GM18907 (cell line): Measurements from ENCODE around the gene MACROD1.

Experiments
- ATAC-seq: cut with Tn5 transposase; IDR thresholded peaks from one replicate; pipeline ENCODE4 v1.9.1; 2021; ENCODE audit warnings: mild to moderate bottlenecking, moderate library complexity; ENCODE audit not compliant: unreplicated experiment

Gene MACROD1

DNA sequence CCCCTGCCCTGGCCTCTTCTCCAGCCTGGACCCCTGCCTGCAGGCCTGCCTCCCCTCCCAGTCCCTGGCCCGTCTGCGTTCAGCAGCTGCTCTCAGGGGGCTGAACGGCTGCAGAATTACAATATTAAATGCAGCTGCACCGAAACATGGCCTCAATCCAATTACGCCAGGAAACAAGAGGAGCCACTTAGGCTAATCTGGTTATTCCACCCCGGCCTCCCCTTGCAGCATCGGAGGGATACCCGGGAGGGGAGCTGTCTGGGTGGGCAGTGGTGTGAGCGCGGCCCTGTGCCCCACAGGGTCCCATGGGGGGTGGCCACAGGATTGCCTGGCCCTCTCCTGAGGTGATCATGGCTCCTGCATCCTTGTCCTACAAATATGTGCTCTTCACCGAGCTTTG lies 87.6 kb downstream of the MACROD1 start:
- ATAC-seq: no peak

GRCh38 chr11:64077607-64078006 lies 88.3 kb downstream of the MACROD1 start:
- ATAC-seq: no peak

- ATAC-seq: no peak
These were observed 89.2 kb downstream of the MACROD1 start for GRCh38 chr11:64076758-64077157.

- no peak for ATAC-seq
These were observed 91.7 kb downstream of the MACROD1 start for GRCh38 chr11:64074239-64074638.

DNA sequence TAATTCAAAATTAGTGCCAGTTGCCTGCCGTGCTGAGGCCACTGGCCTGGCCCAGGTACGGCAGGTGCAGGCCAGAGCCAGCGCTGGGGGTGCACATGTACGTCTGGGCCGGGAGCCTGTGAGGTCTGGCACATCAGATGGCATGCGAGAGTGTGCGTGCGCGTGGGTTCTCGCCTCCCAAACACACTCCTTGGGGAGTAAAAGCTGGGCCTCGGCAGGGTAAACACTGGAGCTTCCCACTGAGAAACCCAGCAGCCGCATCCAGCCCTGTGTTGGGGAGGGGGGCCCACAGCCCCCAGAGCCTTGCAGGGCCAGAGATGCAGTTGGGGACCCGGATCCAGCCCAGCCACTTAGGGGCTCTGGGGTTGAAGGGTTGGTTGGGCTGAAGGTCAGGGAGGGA lies 92.4 kb downstream of the MACROD1 start:
- no peak for ATAC-seq

DNA sequence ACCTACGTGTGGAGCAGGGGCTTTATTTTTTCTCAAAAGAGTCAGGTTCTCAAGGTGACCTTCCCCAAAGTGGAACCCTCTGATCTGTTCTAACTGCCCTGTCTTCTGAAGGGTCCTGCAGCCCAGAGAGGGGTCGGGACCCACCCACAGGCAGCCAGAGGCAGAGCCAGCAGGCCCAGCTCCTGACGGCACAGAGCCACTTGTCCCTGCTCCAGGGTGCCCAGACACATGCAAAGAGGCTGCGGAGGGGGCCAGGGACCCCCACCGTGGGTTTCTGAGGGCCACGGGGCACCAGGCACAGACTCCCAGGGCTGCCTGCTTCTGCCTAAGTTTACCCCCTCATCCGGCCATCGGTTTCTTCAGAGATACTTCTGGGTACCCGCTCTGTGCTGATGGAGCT lies 93.0 kb downstream of the MACROD1 start:
- ATAC-seq: no peak

GRCh38 chr11:64072403-64072802 lies 93.5 kb downstream of the MACROD1 start:
- no peak for ATAC-seq

- no peak for ATAC-seq
These were observed 94.1 kb downstream of the MACROD1 start for GRCh38 chr11:64071849-64072248.

- ATAC-seq: no peak
These were observed 95.6 kb downstream of the MACROD1 start for GRCh38 chr11:64070314-64070681.

DNA sequence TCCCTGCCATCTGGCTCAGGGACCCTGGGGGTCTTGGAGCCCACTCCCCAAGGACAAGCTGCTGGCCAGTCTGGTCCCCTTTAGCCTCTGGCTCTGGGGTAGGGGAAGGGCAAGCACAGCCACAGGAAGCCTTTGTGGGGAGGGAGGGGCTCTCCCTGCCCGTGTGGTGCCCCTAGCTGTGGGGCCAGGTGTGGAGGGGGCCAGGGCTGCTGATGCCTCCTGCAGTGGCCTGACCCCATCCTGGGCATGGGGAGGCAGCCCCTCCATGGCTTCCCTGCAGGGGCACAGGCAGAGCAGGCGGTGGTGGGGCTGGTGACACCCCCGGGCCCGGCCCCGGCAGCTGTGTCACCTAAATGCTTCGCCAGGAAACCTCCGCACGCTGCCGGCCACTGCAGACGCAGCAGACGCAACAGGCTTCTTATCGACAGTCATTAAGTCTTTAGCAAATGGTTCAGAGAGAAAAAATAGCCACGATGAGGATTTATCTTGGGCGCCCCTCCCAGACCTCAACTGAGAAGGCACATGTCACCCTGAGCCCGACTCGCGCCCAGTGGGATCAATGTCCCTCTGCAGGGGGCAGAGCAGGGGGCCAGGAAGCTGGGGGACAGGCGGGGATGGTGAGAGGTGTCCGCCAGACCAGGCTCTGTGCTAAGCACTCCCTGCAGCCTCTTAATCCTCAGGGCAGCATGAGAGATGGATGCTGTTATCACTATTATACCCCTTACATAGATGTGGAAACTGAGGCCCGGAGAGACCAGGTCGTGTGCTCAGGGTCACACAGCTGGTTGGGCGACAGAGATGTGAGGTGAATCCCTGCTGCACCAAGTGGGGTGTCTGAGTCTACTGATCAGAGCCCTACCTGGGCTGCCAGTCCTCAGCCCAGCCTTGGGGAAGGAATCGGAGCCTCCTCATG lies 96.3 kb downstream of the MACROD1 start:
- no peak for ATAC-seq

GRCh38 chr11:64068705-64069400 lies 97.1 kb downstream of the MACROD1 start:
- ATAC-seq: no peak

DNA sequence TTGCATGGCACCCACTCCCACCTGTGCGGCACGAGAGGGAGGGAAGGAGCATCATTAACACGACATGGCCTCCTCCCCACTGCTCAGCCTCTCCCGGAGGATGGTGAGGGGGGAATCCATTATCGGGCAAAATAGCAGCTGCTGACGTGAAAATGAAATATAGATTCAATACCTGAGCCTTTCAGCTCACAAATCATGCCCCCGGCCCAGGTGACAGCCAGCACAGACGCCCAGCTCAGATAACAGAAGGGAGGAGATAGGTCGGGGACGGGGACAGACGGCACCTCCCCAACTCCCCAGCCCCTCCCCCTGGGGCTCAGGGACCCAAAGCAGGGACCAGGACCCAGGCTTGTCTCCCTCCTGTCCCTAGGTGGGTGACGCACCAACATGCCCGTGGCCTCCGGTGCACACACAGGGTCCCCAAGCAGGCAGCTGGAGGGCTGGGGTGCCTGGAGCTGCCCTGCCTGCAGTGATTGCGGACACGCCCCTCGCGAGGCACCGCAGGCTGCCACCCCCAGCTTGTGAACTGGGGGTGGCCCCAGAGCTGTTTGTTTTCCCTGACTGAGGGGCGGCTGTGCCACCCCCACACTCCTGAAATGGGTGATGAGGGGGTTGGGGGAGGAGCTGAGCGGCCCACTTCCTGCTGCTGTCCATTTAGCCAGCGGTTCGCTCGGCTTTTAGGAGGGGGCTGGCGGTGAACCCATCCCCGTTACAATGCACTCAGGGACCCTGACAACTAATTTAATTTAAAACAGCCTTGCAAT lies 98.5 kb downstream of the MACROD1 start:
- ATAC-seq: no peak

GRCh38 chr11:64065712-64066111 lies 100.2 kb downstream of the MACROD1 start:
- ATAC-seq: no peak

DNA sequence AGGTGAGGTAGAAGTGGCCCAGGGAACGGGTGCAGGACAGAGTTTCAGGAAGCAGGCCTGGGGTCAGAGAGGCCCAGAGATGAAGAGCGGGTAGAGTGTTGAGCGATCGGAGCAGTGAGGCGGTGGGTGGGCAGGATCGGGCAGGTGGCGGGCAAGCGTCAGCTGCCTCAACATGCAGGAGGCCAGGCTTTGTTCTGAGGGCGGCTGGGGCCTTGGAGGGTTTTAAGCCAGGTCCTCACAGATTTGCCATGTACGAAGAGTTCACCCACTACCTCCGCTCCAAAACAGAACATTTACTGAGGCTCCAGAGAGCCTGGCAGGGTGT lies 100.8 kb downstream of the MACROD1 start:
- ATAC-seq: no peak

- ATAC-seq: no peak
These were observed 101.4 kb downstream of the MACROD1 start for GRCh38 chr11:64064374-64065140.

DNA sequence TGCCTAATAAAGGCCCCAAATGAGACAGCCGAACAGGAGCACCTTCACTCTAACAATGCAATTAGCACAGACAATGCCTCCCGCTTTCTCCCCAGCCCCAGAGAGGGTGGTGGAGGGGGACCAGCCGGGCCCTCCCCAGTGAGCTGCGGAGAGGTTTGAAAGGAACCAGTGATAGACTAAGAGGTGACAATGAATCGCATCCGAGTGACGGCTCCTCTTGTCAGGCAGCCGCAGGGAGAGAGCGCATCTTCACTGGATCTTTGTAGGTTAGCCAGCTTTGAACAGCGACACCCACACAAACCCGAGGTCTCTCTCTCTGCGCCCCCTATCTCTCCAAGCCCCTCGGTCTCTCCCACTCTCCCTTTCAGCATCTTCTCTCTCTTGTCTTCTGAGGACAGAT lies 102.1 kb downstream of the MACROD1 start:
- no peak for ATAC-seq

GRCh38 chr11:64062185-64063039 lies 103.5 kb downstream of the MACROD1 start:
- ATAC-seq: no peak

DNA sequence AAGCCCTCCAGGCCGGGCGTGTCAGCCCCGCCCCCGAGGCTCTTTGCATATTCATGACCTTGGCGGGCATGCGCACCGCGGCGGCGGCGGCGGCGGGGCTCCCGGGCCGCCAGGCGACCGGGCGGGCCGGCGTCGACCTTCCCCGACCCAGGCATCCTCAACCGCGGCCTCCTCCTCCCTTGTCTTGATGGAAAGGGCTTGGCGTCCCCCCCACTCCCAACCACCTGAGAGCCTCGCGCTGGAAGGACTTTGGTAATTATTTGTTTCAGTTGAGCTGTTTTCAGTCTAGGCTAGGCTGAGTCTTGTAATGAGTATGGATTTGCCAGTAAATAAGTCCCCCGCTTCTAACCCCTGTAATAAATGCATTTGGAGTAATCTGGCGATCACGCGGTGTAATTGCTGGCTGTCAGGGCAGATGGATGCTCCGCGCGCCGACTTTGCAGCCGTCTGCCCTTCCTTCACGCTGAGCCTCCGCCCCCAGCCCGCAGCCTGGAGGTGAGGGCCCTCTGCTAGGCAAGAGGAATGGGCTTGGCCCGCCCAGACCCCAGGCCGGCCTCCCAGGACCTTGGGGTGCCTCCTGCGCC lies 105.0 kb downstream of the MACROD1 start:
- peak; percentile 42 for ATAC-seq

DNA sequence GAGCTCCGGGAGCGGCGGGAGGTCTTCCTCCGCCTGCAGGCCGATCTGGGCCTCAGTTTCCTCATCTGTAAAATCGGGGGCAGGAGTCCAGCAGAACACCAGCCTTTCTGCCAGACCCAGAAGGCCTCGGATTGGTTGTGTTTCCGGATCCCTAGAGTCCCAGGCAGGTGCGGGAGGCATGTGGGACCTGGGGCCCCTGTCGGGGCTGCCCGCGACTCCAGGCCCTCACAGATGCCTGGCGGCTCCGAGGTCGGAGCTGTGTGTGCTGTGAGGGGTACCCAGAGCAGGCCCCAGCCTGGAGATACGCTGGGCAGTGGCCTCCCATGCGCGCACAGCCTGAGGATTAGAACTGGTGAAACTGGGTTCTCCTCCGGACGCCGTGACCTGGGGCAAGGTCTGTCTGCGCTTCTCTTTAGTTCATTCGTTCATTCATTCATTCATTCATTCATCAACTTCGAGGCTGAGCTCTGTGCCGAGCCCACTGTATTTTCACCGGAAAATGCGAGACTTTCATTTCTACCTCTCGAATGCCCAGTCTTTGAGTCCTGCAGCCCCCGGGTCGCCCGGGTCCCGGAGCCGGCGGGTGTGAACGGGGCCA lies 105.6 kb downstream of the MACROD1 start:
- no peak for ATAC-seq
